Ovary (tissue), 9 donors: Measurements from ENCODE around the gene KRT17. TPM values are rescaled to one million over a fixed set of nuclear protein-coding genes. Genes with fewer than 3 reads are reported as not detected.

Experiments used
- DNase-seq, 5 donors: peaks; one replicate each; pipeline ENCODE4 v3.0.0-alpha.2; 2019 to 2020
- H3K27ac ChIP-seq, 2 donors: fragments of 200-600 bp; one replicate each; pipeline versions ENCODE4 v1.5.1 to v1.8.0; 2019 to 2022
- H3K27me3 ChIP-seq: fragments of 200-600 bp; one replicate; pipeline ENCODE4 v1.8.0; 2022
- H3K36me3 ChIP-seq: fragments of 200-600 bp; sonication (generic); one replicate; pipeline ENCODE4 v1.5.1; 2019
- H3K4me1 ChIP-seq: one replicate; pipeline ENCODE4 v1.8.1; 2013; ENCODE audit warnings: mild to moderate bottlenecking, moderate library complexity; ENCODE audit not compliant: insufficient read depth
- H3K4me3 ChIP-seq: fragments of 200-600 bp; sonication (generic); one replicate; pipeline ENCODE4 v1.5.1; 2017
- H3K9me3 ChIP-seq, 2 donors: fragments of 200-600 bp in 1 of 2; sonication (generic) in 1 of 2; one replicate each; pipeline versions ENCODE4 v1.5.1 to v1.8.1; 2013 to 2019; ENCODE audit warnings: mild to moderate bottlenecking in 1 of 2, moderate library complexity in 1 of 2
- EP300 ChIP-seq: sonication (generic); formaldehyde crosslinking; IDR thresholded peaks from one replicate; pipeline ENCODE4 v1.6.1; 2017; ENCODE audit warnings: antibody characterized with exemption
- POLR2A ChIP-seq: fragments of 450-650 bp; IDR thresholded peaks from one replicate; pipeline ENCODE4 v1.6.1; 2017; ENCODE audit warnings: antibody characterized with exemption, mild to moderate bottlenecking, moderate library complexity
- WGBS, 3 donors: extraction: QIAGEN DNeasy Blood & Tissue Kit in 1 of 3; methylation state at CpG; one replicate each; pipeline versions ENCODE4 v1.1.5 to v1.1.7; 2013 to 2017; 5-methylcytosine and 5-hydroxymethylcytosine counted together
- intact Hi-C, 4 donors: fragments of 100-400 bp; cut with DNase I; formaldehyde crosslinking; loops; one replicate each; pipeline versions ENCODE4 v1.11.0 to v1.15.1; 2022 to 2023
- polyA plus RNA-seq, 2 donors: library from polyadenylated mRNA; stranded (reverse); fragments of 200-250 nt in 1 of 2; fragments of 350-450 nt in 1 of 2; fragmentation: Illumina TruSeq in 1 of 2; extraction: RNeasy Lipid Tissue Mini Kit (QIAGEN cat#74804) in 1 of 2; gene quantifications; one replicate each; pipeline ENCODE4 v1.2.3, GENCODE V29; 2013 to 2014
- total RNA-seq, 7 donors: library from RNA; depleted of rRNA in 2 of 7; stranded (reverse); fragments of >200 nt in 2 of 7; fragmentation: NEBNext Ultra II Directional in 3 of 7; extraction: Animal tissue kit (Norgen Biotek cat#: 25700) in 3 of 7; gene quantifications; one replicate each; pipeline versions ENCODE4 v1.1.0 to v1.2.4, GENCODE V29; 2016 to 2023
- TF ChIP-seq, protein P1 (sequence below), 3 donors: fragments of 450-650 bp in 2 of 3; fragments of 200-600 bp in 1 of 3; IDR thresholded peaks; one replicate each; pipeline versions ENCODE4 v1.5.1 to v1.8.0; 2016 to 2022; ENCODE audit warnings: antibody characterized with exemption in 3 of 3, mild to moderate bottlenecking in 1 of 3
- donor health status: DM: no; HTN: no; CAD: no; lungs with moderate emphysema.
- donor health status: DM: no; HTN: no; CAD: no.
- donor health status: Bipolar disorder and iron deficiency.
- donor health status: DM: yes; HTN: yes; CAD: no.
- donor health status: DM: no; HTN: no; CAD: no.
- donor health status: DM: yes; HTN: yes; CAD: no.

The KRT17 gene
- total and polyA plus RNA-seq, 9 donors = 0.29 to 17.8 (median 1.7) TPM; not detected in 3

DNA sequence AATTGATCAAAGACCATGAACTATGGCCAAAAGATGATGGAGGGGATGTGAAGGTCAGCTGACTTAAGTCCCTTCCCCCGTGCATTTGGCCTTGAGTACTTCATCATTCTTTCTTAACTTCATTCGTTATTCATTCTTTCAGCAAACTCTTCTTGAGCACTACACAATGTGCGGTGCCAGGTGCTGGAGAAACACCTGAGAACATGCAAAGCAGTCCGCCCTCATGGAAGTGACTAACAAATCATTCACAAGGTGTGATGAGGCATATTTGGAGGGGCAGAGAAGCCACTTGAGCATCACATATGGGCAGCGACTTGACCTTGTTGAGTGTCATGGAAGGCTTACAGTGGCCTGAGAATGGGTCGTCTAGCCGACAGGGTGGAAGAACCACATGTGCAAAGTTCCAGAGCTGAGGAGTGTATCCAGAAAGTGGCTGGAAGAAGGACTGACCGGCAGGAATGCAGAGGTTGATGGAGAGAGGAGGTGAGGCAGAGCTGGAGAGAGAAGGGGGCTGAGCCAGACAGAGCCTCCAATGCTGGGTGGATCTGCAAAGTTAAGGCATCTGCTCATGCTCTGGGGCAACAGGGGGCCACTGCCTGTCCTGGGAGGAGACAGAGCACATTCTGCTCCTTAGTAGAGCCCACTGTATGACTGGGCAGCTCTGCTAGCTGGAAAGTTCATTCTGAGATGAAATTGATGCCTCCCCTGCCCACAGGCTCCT lies 39.2 kb upstream of the KRT17 start:
- intact Hi-C loops = loop anchor here (5.0 to 10.0 kb wide), 3 partner anchors 756 to 859 kb away; no protein-coding TSS in a partner anchor
- H3K27ac ChIP-seq = no peak overlapping the region
- no peak for DNase-seq
- H3K4me3 ChIP-seq = no peak overlapping the region
- TF ChIP-seq POLR2A = no peak
- TF ChIP-seq EP300 = no peak
- TF ChIP-seq, protein P1, sequence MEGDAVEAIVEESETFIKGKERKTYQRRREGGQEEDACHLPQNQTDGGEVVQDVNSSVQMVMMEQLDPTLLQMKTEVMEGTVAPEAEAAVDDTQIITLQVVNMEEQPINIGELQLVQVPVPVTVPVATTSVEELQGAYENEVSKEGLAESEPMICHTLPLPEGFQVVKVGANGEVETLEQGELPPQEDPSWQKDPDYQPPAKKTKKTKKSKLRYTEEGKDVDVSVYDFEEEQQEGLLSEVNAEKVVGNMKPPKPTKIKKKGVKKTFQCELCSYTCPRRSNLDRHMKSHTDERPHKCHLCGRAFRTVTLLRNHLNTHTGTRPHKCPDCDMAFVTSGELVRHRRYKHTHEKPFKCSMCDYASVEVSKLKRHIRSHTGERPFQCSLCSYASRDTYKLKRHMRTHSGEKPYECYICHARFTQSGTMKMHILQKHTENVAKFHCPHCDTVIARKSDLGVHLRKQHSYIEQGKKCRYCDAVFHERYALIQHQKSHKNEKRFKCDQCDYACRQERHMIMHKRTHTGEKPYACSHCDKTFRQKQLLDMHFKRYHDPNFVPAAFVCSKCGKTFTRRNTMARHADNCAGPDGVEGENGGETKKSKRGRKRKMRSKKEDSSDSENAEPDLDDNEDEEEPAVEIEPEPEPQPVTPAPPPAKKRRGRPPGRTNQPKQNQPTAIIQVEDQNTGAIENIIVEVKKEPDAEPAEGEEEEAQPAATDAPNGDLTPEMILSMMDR (IDR thresholded peaks at IDR 0.05) = no peak
- H3K27me3 ChIP-seq = no peaks in the 10 kb centered on the region
- H3K4me1 ChIP-seq = no peaks in the 10 kb centered on the region
- WGBS, 3 donors = 63 to 64% (median 63%) methylated on average over 8 of the region's 8 CpGs
- no peaks in the 10 kb centered on the region for H3K9me3 ChIP-seq
- no peaks in the 10 kb centered on the region for H3K36me3 ChIP-seq

DNA sequence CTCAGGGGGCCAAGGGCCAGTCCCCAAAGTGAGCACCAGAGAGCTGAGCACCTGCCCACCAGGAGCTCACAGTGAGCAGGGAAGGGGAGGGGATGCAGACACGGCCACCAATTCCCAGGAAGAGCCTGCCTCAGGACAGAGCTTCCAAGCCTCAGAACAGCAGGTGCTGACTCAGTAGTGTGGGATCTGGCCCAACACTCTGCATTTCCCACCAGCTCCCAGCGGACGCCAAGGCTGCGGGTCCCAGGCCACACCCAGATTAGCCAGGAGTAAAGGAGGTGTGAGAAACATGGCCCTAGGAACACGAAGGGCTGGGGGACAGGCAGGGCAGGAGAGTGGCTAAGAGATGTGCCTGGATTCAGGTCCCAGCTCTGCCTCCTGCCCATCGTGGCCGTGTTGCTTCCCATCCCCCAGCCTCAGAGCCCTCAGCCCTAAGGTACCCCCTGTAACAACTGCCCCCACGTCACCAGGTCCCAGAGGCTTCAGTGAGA lies 35.9 kb upstream of the KRT17 start:
- DNase-seq = no peak
- TF ChIP-seq EP300 (no peak), POLR2A (no peak)
- TF ChIP-seq, protein P1 (IDR thresholded peaks at IDR 0.05) = no peak

DNA sequence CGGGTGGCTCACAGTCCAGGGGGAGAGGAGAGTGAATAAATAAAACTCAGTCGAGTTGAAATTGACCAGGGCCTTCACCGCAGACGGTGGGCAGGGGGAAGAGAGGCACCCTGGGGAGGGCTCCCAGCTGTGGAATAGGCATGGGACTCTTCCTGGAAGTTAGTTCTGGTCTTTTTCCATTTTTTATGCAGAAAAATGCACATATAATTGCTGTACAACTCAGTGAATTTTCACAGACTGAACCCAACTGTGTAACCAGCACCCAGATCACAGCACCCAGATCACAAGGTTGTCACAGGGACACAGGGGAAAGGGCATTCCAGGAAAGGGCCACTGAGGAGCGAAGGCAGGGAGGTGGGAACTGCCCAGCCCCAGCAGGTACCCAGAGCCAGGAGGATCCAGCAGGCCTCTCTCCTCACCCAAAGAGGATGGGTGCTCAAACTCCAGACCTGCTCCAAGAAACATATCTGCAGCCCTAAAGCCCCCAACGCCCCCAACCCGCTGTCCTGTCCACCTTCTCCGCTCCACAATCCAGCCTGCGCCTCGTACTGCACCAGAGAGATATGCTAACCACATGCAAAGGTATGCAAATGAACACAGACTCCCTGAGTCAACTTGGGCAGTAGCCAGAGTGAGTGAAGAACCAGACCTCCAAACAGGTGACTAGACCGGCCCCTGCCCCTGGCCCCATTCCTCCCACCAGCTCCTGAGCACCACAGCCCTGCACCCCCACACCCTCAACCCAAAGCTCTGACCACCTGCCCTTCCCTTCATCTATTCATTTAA lies 35.2 kb upstream of the KRT17 start:
- Histone ChIP-seq H3K36me3 (no peaks in the 10 kb centered on the region), H3K27ac (no peak overlapping the region), H3K9me3 (no peaks in the 10 kb centered on the region), H3K27me3 (no peaks in the 10 kb centered on the region), H3K4me3 (no peak overlapping the region), H3K4me1 (no peaks in the 10 kb centered on the region)
- DNase-seq = no peak
- TF ChIP-seq, protein P1 (IDR thresholded peaks at IDR 0.05) = no peak
- no peak for TF ChIP-seq POLR2A
- TF ChIP-seq EP300 = no peak
- 80 to 82% (median 81%) methylated on average over 11 of the region's 11 CpGs for WGBS, 3 donors
- intact Hi-C loops = loop anchor here (5.0 to 10.0 kb wide), 5 partner anchors 112 to 855 kb away; no protein-coding TSS in a partner anchor

More for the DNA sequence above, 35.9 kb upstream of the KRT17 start:
- intact Hi-C loops = loop anchor here (5.0 to 10.0 kb wide), 3 partner anchors 753 to 855 kb away; no protein-coding TSS in a partner anchor
- Histone ChIP-seq H3K4me1 (no peaks in the 10 kb centered on the region), H3K27ac (no peak overlapping the region), H3K4me3 (no peak overlapping the region), H3K36me3 (no peaks in the 10 kb centered on the region), H3K9me3 (no peaks in the 10 kb centered on the region), H3K27me3 (no peaks in the 10 kb centered on the region)
- 59 to 71% (median 65%) methylated on average over 8 of the region's 8 CpGs for WGBS, 3 donors

DNA sequence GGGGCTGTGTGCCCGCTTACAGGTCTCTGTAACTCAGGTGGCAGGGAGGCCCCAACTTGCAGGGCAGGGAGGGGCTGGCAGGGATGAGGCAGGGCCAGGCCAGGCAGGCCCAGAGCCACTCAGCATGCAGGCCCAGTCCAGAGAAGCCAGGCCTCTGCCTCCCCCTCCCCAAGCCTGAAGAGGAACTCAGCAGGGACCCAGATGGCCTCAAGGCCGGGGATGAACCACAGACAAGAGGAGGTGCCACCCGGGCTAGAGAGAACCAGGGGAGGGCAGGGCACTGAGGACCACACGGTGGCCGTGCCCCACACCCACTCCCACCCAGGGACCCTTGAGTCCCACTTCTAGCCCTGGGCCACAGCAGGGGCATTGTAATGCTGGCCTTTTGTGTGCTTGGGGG lies 34.5 kb upstream of the KRT17 start:
- no peak overlapping the region for H3K27ac ChIP-seq
- DNase-seq = no peak
- H3K27me3 ChIP-seq = no peaks in the 10 kb centered on the region
- H3K4me1 ChIP-seq = no peaks in the 10 kb centered on the region
- H3K36me3 ChIP-seq = no peaks in the 10 kb centered on the region
- intact Hi-C loops = loop anchor here in 3 of 4 donors (5.0 to 10.0 kb wide), 3 partner anchors 112 to 752 kb away; no protein-coding TSS in a partner anchor
- H3K9me3 ChIP-seq = no peaks in the 10 kb centered on the region
- WGBS, 3 donors = 78 to 85% (median 84%) methylated on average over 5 of the region's 5 CpGs
- TF ChIP-seq, protein P1 (IDR thresholded peaks at IDR 0.05) = no peak
- no peak for TF ChIP-seq EP300
- TF ChIP-seq POLR2A = no peak
- H3K4me3 ChIP-seq = no peak overlapping the region
